Sigmoid colon (tissue), 7 donors: ENCODE results near the gene EBF4. TPM values are rescaled to one million over a fixed set of nuclear protein-coding genes. Genes with fewer than 3 reads are reported as not detected.

ENCODE experiments used
- DNase-seq: peaks from one replicate; pipeline ENCODE4 v3.0.0-alpha.2; 2019
- H3K27ac ChIP-seq, 4 donors: fragments of 200-600 bp; sonication (generic); one replicate each; pipeline ENCODE4 v1.5.1; 2016 to 2019; ENCODE audit warnings: mild to moderate bottlenecking in 1 of 4
- H3K27me3 ChIP-seq, 3 donors: fragments of 200-600 bp; sonication (generic); one replicate each; pipeline ENCODE4 v1.5.1; 2019; ENCODE audit warnings: mild to moderate bottlenecking in 1 of 3
- H3K36me3 ChIP-seq, 4 donors: fragments of 200-600 bp; sonication (generic); one replicate each; pipeline ENCODE4 v1.5.1; 2016 to 2019
- H3K4me1 ChIP-seq, 4 donors: fragments of 200-600 bp; sonication (generic); one replicate each; pipeline ENCODE4 v1.5.1; 2017 to 2019
- H3K4me3 ChIP-seq, 4 donors: fragments of 200-600 bp; sonication (generic); one replicate each; pipeline ENCODE4 v1.5.1; 2017 to 2019; ENCODE audit warnings: mild to moderate bottlenecking in 2 of 4, moderate library complexity in 1 of 4
- H3K9me3 ChIP-seq, 4 donors: fragments of 200-600 bp in 3 of 4; sonication (generic) in 3 of 4; one replicate each; pipeline versions ENCODE4 v1.5.1 to v1.6.1; 2013 to 2019
- EP300 ChIP-seq, 4 donors: sonication (generic); formaldehyde crosslinking; IDR thresholded peaks; one replicate each; pipeline ENCODE4 v1.6.1; 2017; ENCODE audit warnings: antibody characterized with exemption in 4 of 4
- POLR2A ChIP-seq, 2 donors: fragments of 450-650 bp; IDR thresholded peaks; one replicate each; pipeline ENCODE4 v1.6.1; 2016; ENCODE audit warnings: antibody characterized with exemption in 2 of 2, mild to moderate bottlenecking in 2 of 2, moderate library complexity in 2 of 2
- POLR2AphosphoS5 ChIP-seq, 4 donors: sonication (generic); formaldehyde crosslinking; IDR thresholded peaks; one replicate each; pipeline ENCODE4 v1.6.1; 2017; ENCODE audit warnings: antibody characterized with exemption in 4 of 4
- WGBS, 2 donors: extraction: QIAGEN DNeasy Blood & Tissue Kit; methylation state at CpG; one replicate each; pipeline ENCODE4 v1.1.7; 2013; 5-methylcytosine and 5-hydroxymethylcytosine counted together
- intact Hi-C: fragments of 100-400 bp; cut with DNase I; formaldehyde crosslinking; loops from one replicate; pipeline ENCODE4 v1.15.1; 2023
- polyA plus RNA-seq, 3 donors: library from polyadenylated mRNA; stranded (reverse); fragments of 200-250 nt; gene quantifications; one replicate each; pipeline ENCODE4 v1.2.3, GENCODE V29; 2013
- total RNA-seq, 4 donors: library from RNA; depleted of rRNA; stranded (reverse); fragments of >200 nt; gene quantifications; one replicate each; pipeline ENCODE4 v1.1.0, GENCODE V29; 2016
- TF ChIP-seq, protein P1 (sequence below), 4 experiments: fragments of 450-650 bp in 3 of 4; fragments of 200-600 bp in 1 of 4; IDR thresholded peaks; one replicate each; pipeline ENCODE4 v1.5.1; 2016 to 2019; ENCODE audit warnings: antibody characterized with exemption in 4 of 4, mild to moderate bottlenecking in 3 of 4, moderate library complexity in 2 of 4
- donor health status: healthy with polysubstance abuse.
- donor health status: Bipolar disorder and iron deficiency.
- donor health status: healthy.

The EBF4 gene
- total and polyA plus RNA-seq, 7 donors = 1.2 to 37.5 (median 14.8) TPM

DNA sequence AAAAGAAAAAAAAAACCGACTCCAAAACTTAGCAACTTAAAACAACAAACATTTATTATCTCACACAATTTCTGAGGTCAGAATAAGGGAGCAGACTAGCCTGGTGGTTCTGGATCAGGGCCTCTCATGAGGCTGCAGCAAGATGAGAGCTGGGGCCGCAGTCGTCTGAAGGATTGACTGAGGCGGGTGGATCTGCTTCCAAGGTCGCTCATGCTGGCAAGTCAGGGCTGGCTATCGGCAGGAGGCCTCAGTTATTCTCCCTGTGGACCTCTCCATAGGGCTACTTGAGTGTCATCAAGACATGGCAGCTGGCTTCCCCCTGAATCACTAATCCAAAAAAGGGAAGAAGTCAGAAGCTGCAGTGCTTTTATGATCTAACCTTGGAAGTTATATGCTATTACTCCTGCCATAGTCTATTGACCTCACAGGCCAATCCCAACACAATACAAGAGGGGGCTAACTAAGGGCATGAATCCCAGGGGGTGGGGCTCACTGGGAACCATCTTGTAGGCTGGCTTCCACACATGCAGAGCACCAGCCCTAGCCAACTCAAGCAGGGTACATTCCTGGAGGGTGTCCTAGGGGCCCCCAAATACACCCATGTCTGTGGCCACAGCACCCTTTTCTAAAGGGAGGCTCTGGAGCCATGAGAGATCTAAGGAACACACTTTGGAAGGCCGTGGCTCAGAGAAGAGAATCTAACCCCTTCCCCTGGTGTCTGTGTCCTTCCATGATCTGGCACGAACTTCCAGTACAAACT is 11.3 kb downstream of the EBF4 start:
- Histone ChIP-seq H3K9me3 (no peaks in the 10 kb centered on the region), H3K4me1 (no peaks in the 10 kb centered on the region), H3K27me3 (no peaks in the 10 kb centered on the region), H3K4me3 (no peak overlapping the region), H3K36me3 (no peaks in the 10 kb centered on the region), H3K27ac (no peak overlapping the region)
- intact Hi-C loops = no loop called here
- no peak for DNase-seq
- no peak for TF ChIP-seq POLR2AphosphoS5 (IDR thresholded peaks at IDR 0.05)
- TF ChIP-seq, protein P1, sequence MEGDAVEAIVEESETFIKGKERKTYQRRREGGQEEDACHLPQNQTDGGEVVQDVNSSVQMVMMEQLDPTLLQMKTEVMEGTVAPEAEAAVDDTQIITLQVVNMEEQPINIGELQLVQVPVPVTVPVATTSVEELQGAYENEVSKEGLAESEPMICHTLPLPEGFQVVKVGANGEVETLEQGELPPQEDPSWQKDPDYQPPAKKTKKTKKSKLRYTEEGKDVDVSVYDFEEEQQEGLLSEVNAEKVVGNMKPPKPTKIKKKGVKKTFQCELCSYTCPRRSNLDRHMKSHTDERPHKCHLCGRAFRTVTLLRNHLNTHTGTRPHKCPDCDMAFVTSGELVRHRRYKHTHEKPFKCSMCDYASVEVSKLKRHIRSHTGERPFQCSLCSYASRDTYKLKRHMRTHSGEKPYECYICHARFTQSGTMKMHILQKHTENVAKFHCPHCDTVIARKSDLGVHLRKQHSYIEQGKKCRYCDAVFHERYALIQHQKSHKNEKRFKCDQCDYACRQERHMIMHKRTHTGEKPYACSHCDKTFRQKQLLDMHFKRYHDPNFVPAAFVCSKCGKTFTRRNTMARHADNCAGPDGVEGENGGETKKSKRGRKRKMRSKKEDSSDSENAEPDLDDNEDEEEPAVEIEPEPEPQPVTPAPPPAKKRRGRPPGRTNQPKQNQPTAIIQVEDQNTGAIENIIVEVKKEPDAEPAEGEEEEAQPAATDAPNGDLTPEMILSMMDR (IDR thresholded peaks at IDR 0.05) = no peak
- no peak for TF ChIP-seq EP300 (IDR thresholded peaks at IDR 0.05)
- no peak for TF ChIP-seq POLR2A (IDR thresholded peaks at IDR 0.05)
- 77 to 88% methylated on average over 8 of the region's 8 CpGs for WGBS, 2 donors

DNA sequence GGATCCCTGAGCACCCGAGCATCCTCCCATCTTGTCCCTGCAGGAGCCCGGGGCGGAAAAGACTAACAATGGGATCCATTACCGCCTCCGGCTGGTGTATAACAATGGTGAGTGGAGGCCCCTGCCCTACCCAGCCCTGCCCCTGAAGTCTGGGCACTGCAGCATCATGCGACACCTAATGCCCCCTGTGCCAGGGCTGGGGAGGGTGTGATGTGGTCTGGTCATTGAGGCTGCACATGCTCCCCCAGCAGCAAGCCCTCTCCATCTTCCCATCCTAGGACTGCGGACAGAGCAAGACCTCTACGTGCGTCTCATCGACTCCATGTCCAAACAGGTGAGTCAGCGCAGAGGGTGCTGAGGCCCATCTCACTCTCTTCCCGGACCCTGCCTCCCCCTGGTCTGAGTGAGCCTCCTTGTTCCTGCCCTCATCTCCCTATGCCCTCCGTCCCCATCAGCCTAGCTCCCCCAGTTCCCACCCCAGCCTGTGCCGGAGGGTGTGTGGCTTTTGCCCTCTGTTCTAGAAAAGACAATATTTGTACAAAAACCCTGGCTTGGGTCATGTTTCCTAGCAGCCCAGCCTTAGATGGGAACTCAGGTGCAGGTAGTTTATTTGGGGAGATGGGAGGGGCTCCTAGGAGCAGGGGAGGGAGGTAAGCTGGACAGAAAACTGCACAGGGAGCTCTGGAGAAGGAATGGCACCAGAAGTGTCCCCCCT is 13.5 kb downstream of the EBF4 start:
- Histone ChIP-seq H3K27me3 (no peaks in the 10 kb centered on the region), H3K4me3 (no peak overlapping the region), H3K27ac (no peak overlapping the region), H3K36me3 (no peaks in the 10 kb centered on the region), H3K4me1 (no peaks in the 10 kb centered on the region), H3K9me3 (no peaks in the 10 kb centered on the region)
- intact Hi-C loops = no loop called here
- TF ChIP-seq, protein P1 (IDR thresholded peaks at IDR 0.05) = no peak
- no peak for TF ChIP-seq POLR2AphosphoS5 (IDR thresholded peaks at IDR 0.05)
- DNase-seq = no peak
- WGBS, 2 donors = 73 to 84% methylated on average over 14 of the region's 14 CpGs

DNA sequence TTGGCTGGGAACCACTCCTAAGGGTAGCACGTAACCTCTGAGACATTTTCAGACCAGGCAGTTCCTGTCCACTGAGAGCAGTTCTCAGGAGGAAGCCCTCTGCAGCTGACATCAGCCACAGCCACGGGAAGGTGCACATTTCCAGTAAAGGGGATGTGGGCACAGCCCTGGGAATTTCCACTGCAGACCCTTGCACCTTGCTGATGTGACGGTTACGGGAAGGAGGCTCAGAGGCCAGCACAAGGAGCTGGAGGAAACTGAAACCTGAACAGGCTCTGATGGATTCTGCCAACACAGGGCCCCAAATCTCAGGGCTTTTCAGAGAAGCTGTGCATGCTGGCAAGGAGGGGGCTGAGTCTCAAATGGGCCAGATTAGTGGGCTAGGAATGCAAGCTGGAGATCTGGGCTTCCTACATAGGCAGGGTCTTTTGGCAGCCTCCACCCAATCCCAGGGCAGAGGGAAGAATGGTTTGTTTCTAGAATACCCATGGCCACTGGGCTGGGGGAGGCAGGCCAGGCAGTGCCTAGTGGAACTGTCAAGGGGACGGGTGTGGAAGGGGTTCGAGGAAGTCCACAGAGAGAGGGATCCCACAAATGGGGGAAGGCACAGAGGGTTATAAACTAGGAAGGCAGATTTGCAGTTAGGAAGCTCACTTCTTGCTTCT is 14.2 kb downstream of the EBF4 start:
- Histone ChIP-seq H3K9me3 (no peaks in the 10 kb centered on the region), H3K36me3 (no peaks in the 10 kb centered on the region), H3K27me3 (no peaks in the 10 kb centered on the region), H3K27ac (no peak overlapping the region), H3K4me1 (no peaks in the 10 kb centered on the region), H3K4me3 (no peak overlapping the region)
- TF ChIP-seq POLR2AphosphoS5 (IDR thresholded peaks at IDR 0.05) (no peak), EP300 (IDR thresholded peaks at IDR 0.05) (no peak), POLR2A (IDR thresholded peaks at IDR 0.05) (no peak)
- TF ChIP-seq, protein P1 (IDR thresholded peaks at IDR 0.05) = no peak
- intact Hi-C loops = no loop called here
- DNase-seq = no peak
- WGBS, 2 donors = 53 to 60% methylated on average over 6 of the region's 6 CpGs

DNA sequence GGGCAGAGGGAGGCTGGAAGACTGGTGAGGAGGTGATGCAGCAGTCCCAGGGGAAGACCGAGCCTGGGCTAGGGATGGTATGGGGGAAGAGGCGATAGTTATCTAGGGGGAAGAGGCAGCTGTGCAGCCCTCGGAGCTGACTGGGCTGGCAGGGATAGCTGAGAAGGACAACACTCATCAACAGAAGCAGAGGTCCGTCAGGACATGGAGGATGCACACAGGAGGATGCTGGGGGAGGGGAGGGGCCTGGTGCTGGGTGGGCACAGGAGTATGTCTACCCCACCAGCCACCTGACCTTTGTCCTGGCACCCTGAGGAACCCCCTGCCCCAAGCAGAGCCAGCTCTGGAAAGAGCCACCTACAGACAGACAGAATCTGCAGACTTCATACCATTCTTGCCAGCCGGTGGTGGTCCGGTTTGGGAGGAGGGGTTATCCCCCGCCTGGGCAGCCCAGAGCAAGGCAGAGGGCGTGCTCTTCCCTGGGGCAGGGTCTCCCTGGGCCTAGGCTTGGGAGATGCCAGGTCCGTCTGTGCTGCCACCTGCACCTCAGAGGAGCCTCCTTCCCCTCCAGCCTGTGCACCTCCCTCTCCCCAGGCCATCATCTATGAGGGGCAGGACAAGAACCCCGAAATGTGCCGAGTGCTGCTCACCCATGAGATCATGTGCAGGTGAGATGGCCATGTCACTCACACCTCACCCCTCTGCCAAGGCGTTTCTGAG is 14.9 kb downstream of the EBF4 start:
- DNase-seq = no peak
- no peak overlapping the region for H3K27ac ChIP-seq
- H3K4me3 ChIP-seq = no peak overlapping the region
- TF ChIP-seq POLR2A (IDR thresholded peaks at IDR 0.05) (no peak), EP300 (IDR thresholded peaks at IDR 0.05) (no peak), POLR2AphosphoS5 (IDR thresholded peaks at IDR 0.05) (no peak)
- TF ChIP-seq, protein P1 (IDR thresholded peaks at IDR 0.05) = no peak
- no peaks in the 10 kb centered on the region for H3K4me1 ChIP-seq
- H3K27me3 ChIP-seq = no peaks in the 10 kb centered on the region
- intact Hi-C loops = no loop called here
- H3K9me3 ChIP-seq = no peaks in the 10 kb centered on the region
- 57 to 77% methylated on average over 12 of the region's 12 CpGs for WGBS, 2 donors
- H3K36me3 ChIP-seq = no peaks in the 10 kb centered on the region
